Choroid plexus epithelial cell (primary cell): ENCODE results near the gene ADGRL3.

ENCODE experiments used
- DNase-seq: peaks from one replicate; pipeline ENCODE4 v3.0.0-alpha.2; 2010; ENCODE audit warnings: low read depth
- H3K4me3 ChIP-seq: 2 replicates; pipeline ENCODE4 v1.5.1; 2011; ENCODE audit warnings: low read depth, mild to moderate bottlenecking, control low read depth, low read length, moderate library complexity
- CTCF ChIP-seq: conservative IDR thresholded peaks from 2 replicates; pipeline ENCODE4 v1.5.1; 2011; ENCODE audit warnings: low read depth, mild to moderate bottlenecking, control low read depth, inconsistent platforms, low read length, moderate library complexity

Gene ADGRL3

DNA sequence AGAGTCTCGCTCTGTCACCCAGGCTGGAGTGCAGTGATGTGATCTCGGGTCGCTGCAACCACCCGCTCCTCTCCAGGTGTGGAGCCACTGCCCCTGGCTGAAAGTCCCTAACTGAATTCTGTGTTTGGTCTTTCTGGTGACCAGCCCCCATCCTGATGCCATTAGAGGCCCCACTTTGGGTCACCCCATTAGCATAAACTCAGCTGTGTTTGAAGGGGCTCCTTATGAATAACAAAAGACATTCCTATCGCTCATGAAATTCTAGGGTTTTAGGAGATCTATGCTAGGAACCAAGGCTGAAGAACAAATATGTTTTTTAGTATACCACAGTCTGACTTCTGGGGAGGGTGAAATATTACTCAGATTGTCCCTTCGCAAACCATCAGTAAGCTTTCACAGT lies 652.9 kb downstream of the ADGRL3 start:
- no peak overlapping the region for H3K4me3 ChIP-seq
- TF ChIP-seq CTCF, result no peak
- DNase-seq, result no peak

DNA sequence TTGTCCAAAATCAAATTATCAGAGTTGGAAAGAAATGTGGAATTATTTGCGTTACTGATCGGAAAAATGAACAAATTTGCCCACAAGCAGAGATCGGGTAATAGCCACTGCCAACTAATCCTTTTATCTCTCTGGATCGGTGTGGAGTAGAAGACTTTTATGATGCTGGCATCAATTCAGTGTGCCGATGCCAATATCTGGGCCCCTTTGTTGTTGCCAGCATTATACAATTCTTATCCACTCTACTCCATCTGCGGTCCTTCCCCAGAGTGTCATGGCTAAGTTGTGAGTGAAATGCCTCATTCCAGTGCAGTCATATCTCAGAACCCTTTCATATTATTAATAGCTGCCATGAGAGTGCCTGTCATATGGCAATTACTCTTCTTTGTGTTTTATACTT lies 660.2 kb downstream of the ADGRL3 start:
- TF ChIP-seq CTCF, result no peak
- DNase-seq, result no peak
- no peak overlapping the region for H3K4me3 ChIP-seq

GRCh38 chr4:61864286-61864685 lies 664.2 kb downstream of the ADGRL3 start:
- DNase-seq, result no peak
- no peak for TF ChIP-seq CTCF
- no peak overlapping the region for H3K4me3 ChIP-seq

- no peak for DNase-seq
- no peak overlapping the region for H3K4me3 ChIP-seq
- no peak for TF ChIP-seq CTCF
These were observed 666.4 kb downstream of the ADGRL3 start for GRCh38 chr4:61866378-61867030.

- no peak overlapping the region for H3K4me3 ChIP-seq
These were observed 672.9 kb downstream of the ADGRL3 start for GRCh38 chr4:61872983-61873382.

DNA sequence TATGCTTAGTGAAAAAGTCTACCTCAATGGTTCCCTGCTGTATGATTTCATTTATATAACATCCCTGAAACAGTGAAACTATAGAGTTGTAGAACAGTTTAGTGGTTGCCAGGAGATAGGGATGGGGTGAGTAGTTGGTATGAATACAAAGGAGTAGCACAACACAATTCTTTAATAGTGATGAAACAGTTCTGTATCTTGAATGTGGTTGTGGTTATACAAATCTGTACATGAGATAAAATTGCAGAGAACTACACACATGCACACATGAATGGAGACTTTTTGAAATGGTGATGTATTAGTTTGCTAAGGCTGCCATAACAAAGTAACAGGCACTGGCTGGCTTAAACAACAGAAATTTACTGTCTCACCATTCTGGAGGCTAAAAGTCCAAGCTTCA lies 677.1 kb downstream of the ADGRL3 start:
- DNase-seq, result peak; percentile 17
- no peak overlapping the region for H3K4me3 ChIP-seq
- TF ChIP-seq CTCF, result no peak

More at GRCh38 chr4:61872983-61873382, 672.9 kb downstream of the ADGRL3 start:
- DNase-seq, result no peak
- TF ChIP-seq CTCF, result no peak

- no peak overlapping the region for H3K4me3 ChIP-seq
- TF ChIP-seq CTCF, result no peak
- DNase-seq, result peak; percentile 42
These were observed 677.8 kb downstream of the ADGRL3 start for GRCh38 chr4:61877893-61878292.
